RWPE1 (cell line): ENCODE results near the gene SDHAF4.
"Not testable (repeated sequence)": the region's sequence is repeated elsewhere in the genome, so short reads cannot be mapped to it uniquely, and the experiment has no call there.

Experiments
- CTCF ChIA-PET: fragments of 350-600 bp; sonication (Branson Sonifier 250); formaldehyde crosslinking; extraction: SDS; loops from one replicate; lab custom pipeline; 2021; lab: Yijun Ruan, JAX
- POLR2A ChIA-PET: fragments of 400-600 bp; formaldehyde crosslinking; extraction: SDS; loops from one replicate; lab custom pipeline; 2020; ENCODE audit warnings: antibody characterized with exemption; ENCODE audit not compliant: low non-redundant PET; lab: Yijun Ruan, JAX
- DNase-seq: peaks from one replicate; pipeline ENCODE4 v3.0.0; 2012; ENCODE audit warnings: low spot score
- H3K27ac ChIP-seq: fragments of 450-650 bp; 2 replicates; pipeline ENCODE4 v1.5.1; 2017
- TF ChIP-seq, protein P1 (sequence below): fragments of 450-650 bp; conservative IDR thresholded peaks from 2 replicates; pipeline ENCODE4 v1.5.1; 2017; ENCODE audit warnings: low read depth, mild to moderate bottlenecking

SDHAF4 gene

DNA sequence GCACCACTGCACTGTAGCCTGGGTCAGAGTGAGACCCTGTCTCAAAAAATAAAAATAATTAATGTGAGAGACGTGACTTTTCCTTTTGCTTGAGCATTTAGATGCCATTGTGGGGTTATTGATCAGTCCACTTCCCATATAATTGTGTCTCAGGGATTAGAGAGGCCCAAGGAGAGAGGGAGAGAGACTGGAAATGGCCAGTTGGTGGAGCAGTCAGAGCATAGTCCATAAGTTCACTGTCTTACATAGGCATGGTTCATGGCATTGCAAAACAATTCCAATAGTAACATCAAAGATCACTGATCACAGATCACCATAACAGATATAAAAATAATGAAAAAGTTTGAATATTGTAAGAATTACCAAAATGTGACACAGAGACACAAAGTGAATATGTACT lies 15.2 kb upstream of the SDHAF4 start:
- no peak for DNase-seq
- ChIA-PET POLR2A (no interaction called here), CTCF (no interaction called here)
- TF ChIP-seq, protein P1, sequence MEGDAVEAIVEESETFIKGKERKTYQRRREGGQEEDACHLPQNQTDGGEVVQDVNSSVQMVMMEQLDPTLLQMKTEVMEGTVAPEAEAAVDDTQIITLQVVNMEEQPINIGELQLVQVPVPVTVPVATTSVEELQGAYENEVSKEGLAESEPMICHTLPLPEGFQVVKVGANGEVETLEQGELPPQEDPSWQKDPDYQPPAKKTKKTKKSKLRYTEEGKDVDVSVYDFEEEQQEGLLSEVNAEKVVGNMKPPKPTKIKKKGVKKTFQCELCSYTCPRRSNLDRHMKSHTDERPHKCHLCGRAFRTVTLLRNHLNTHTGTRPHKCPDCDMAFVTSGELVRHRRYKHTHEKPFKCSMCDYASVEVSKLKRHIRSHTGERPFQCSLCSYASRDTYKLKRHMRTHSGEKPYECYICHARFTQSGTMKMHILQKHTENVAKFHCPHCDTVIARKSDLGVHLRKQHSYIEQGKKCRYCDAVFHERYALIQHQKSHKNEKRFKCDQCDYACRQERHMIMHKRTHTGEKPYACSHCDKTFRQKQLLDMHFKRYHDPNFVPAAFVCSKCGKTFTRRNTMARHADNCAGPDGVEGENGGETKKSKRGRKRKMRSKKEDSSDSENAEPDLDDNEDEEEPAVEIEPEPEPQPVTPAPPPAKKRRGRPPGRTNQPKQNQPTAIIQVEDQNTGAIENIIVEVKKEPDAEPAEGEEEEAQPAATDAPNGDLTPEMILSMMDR: no peak
- no peak overlapping the region for H3K27ac ChIP-seq

DNA sequence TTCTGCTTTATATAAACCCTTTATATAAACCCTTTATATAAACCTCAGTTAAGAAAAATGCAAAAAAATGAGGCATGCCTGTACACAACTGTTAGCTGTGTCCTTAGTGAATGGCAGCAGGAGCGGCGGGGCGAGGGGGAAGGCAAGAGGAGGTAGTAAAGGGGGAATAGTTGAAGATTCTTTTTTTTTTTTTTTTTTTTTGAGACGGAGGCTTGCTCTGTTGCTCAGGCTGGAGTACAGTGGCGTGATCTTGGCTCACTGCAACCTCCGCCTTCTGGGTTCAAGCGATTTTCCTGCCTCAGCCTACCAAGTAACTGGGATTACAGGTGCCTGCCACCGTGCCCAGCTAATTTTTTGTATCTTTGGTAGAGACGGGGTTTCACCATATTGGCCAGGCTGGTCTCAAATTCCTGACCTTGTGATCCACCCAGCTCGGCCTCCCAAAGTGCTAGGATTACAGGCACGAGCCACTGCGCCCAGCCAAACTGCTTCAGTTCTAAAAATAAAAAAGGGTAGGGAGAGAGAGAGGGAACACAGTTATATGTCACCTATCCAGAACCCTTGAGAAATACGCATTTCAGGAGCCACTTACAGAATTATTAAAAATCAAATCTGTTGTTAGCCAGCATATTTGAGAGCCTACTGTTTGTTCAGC lies 14.3 kb upstream of the SDHAF4 start:
- H3K27ac ChIP-seq, DNase-seq, POLR2A ChIA-PET: not testable (repeated sequence)
- CTCF ChIA-PET: interaction anchor here (0.7 kb wide), 1 partner anchor 10 kb away, joined by 3 read pairs; no protein-coding TSS in a partner anchor

DNA sequence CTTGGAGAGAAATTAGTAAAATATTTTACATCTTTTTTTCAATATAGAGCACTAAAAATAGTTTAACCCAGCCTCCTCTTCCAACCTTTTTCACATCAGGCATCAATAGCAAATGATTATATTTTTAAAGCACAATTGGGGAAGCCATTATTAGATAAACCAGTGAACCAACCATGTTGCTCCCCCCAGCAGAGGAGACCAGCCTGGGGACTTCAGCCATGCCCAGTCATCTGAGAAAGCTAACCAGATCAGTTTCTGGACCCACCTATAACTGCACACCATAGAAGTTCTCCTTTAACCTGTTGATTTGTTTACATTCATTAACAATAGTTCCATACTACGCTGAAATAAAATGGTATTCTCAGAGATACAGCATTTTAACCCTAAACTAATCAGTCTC lies 13.8 kb upstream of the SDHAF4 start:
- no peak for DNase-seq
- ChIA-PET CTCF (interaction anchor here (0.7 kb wide), 1 partner anchor 10 kb away, joined by 3 read pairs; no protein-coding TSS in a partner anchor), POLR2A (no interaction called here)
- no peak overlapping the region for H3K27ac ChIP-seq
- TF ChIP-seq, protein P1: no peak

DNA sequence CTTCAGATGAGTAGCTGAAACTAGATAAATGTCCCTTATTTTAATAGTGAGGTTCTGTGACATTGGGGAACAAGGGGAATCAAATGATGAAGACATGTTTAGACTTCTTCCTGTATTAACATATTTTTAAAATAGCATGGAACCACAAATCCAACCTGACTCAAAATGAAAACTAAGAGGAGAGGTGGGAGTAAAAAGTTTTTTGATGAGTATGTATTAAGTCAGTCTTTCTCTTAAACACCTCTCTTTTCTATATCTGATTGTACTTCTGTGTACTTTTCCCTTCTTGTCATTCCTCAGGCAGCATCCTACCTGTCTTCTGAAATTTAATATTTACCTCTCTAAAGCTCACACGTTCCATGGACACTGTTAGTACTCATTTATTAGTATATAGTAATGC lies 8.7 kb upstream of the SDHAF4 start:
- CTCF ChIA-PET: no interaction called here

DNA sequence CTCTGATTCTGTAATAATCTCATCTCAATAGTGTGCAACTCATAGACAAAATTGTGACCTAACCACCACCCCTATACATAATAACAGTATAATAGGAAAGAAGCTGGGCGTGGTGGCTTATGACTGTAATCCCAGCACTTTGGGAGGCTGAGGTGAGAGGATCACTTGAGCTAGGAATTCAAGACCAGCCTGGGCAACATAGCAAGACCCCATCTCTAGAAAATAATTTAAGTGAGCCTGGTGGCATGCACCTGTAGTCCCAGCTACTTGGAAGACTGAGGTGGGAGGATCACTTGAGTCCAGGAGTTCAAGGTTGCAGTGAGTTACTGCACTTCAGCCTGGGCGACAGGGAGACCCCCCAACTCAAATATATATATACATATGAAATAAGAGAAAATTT lies 4.3 kb upstream of the SDHAF4 start:
- H3K27ac ChIP-seq, POLR2A ChIA-PET: not testable (repeated sequence)

More for the DNA sequence above, 8.7 kb upstream of the SDHAF4 start:
- TF ChIP-seq, protein P1: no peak
- no peak for DNase-seq
- H3K27ac ChIP-seq: no peak overlapping the region
- POLR2A ChIA-PET: no interaction called here

DNA sequence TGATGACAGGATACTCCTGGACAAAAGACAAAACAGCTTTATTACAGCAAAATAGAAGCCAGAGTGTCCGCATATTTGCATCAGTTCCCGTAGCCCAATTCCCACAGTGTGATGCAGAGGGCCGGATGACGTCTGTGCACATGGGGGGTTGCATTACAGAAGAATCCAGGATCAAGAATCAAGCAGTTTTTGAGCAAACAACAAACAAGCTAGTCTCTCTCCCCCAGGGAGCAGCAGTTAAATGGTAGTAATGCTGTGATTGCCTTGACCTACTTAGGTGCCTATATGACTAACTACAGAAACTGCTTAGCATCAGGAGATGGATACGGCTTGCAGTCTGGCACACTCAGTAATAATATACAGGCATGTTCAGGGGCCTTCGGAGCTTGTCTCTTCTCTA lies 3.2 kb upstream of the SDHAF4 start:
- H3K27ac ChIP-seq: no peak overlapping the region
- CTCF ChIA-PET: no interaction called here
- POLR2A ChIA-PET: no interaction called here
- TF ChIP-seq, protein P1: no peak
- DNase-seq: no peak

More for the DNA sequence above, 4.3 kb upstream of the SDHAF4 start:
- DNase-seq, CTCF ChIA-PET: not testable (repeated sequence)

DNA sequence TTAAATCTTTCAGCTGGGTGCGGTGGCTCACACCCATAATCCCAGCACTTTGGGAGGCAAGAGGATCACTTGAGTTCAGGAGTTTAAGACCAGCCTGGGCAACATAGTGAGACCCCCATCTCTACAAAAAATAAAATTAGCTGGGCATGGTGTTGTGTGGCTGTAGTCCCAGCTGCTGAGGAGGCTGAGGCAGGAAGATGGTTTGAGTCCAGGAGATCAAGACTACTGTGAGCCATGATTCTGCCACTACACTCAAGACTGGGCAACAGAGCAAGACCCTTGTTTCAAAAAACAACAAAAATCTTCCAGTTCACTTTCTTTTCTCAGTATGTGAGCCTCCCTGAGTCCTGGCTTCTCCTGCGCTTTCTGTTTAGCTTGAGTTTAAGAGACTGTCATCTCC lies 7.9 kb downstream of the SDHAF4 start:
- no peak for DNase-seq
- no peak overlapping the region for H3K27ac ChIP-seq
- ChIA-PET POLR2A (interaction anchor here (0.6 kb wide), 1 partner anchor 9 kb away, joined by 3 read pairs; no protein-coding TSS in a partner anchor), CTCF (interaction anchor here (0.7 kb wide), 1 partner anchor 520 kb away, joined by 3 read pairs; no protein-coding TSS in a partner anchor)
- TF ChIP-seq, protein P1: no peak
